IMR-90 (cell line): Measurements from ENCODE around the gene ESRP2. TPM values are rescaled to one million over a fixed set of nuclear protein-coding genes. Genes with fewer than 3 reads are reported as not detected.

Experiments
- ATAC-seq: fragments of 200-7000 bp; cut with Tn5 transposase; 2 replicates; pipeline ENCODE4 v1.9.1; 2020; ENCODE audit warnings: low read depth, mild to moderate bottlenecking, moderate library complexity
- BruUV-seq: library from RNA; stranded (reverse); fragments of 400-500 nt; replicated peaks from 2 replicates; lab custom pipeline; 2021; lab: Mats Ljungman, UMichigan
- CTCF ChIA-PET: fragments of 300-600 bp; formaldehyde crosslinking; extraction: SDS; loops from one replicate; lab custom pipeline; 2021; ENCODE audit warnings: antibody characterized with exemption; lab: Yijun Ruan, JAX
- POLR2A ChIA-PET: fragments of 300-600 bp; sonication (Branson Sonifier 250); formaldehyde crosslinking; loops from one replicate; lab custom pipeline; 2022; ENCODE audit warnings: antibody characterized with exemption; ENCODE audit not compliant: unreplicated experiment; lab: Charles Lee
- DNase-seq: peaks from one replicate; pipeline ENCODE4 v3.0.0; 2013
- H2AFZ ChIP-seq: replicated peaks from 2 replicates; pipeline ENCODE3; 2013; ENCODE audit warnings: low read length, mild to moderate bottlenecking; ENCODE audit not compliant: poor library complexity
- H2AK5ac ChIP-seq: 2 replicates; pipeline ENCODE4 v1.6.1; 2013; ENCODE audit warnings: low read depth, low read length, inconsistent platforms
- H2AK9ac ChIP-seq: replicated peaks from 2 replicates; pipeline ENCODE3; 2013; ENCODE audit warnings: mild to moderate bottlenecking, low read depth, low read length, moderate library complexity; ENCODE audit not compliant: poor library complexity
- H2BK120ac ChIP-seq: 2 replicates; pipeline ENCODE4 v1.6.1; 2013; ENCODE audit warnings: low read depth, low read length, inconsistent platforms
- H2BK15ac ChIP-seq: 3 replicates; pipeline ENCODE4 v1.6.1; 2013; ENCODE audit warnings: low read depth, low read length, inconsistent platforms
- H2BK20ac ChIP-seq: 2 replicates; pipeline ENCODE4 v1.6.1; 2013; ENCODE audit warnings: low read depth, mild to moderate bottlenecking, inconsistent platforms, low read length, moderate library complexity
- H2BK5ac ChIP-seq: 2 replicates; pipeline ENCODE4 v1.6.1; 2013; ENCODE audit warnings: mild to moderate bottlenecking, low read depth, low read length, inconsistent platforms; ENCODE audit not compliant: poor library complexity, severe bottlenecking
- H3K14ac ChIP-seq: replicated peaks from 2 replicates; pipeline ENCODE4 v1.6.1; 2013; ENCODE audit warnings: low read depth, low read length, inconsistent platforms
- H3K18ac ChIP-seq: 2 replicates; pipeline ENCODE4 v1.6.1; 2013; ENCODE audit warnings: low read depth, low read length, control low read depth
- H3K23ac ChIP-seq: 2 replicates; pipeline ENCODE4 v1.6.1; 2013; ENCODE audit warnings: low read depth, low read length, inconsistent platforms
- H3K27ac ChIP-seq: 2 replicates; pipeline ENCODE4 v1.5.1; 2013; ENCODE audit warnings: mild to moderate bottlenecking, control low read depth, low read length; ENCODE audit not compliant: insufficient read depth
- H3K27me3 ChIP-seq: 2 replicates; pipeline ENCODE4 v1.6.1; 2013; ENCODE audit warnings: low read length; ENCODE audit not compliant: control insufficient read depth, insufficient read depth
- H3K36me3 ChIP-seq: 2 replicates; pipeline ENCODE4 v1.6.1; 2013; ENCODE audit warnings: low read length, mixed read lengths; ENCODE audit not compliant: control insufficient read depth, insufficient read depth
- H3K4ac ChIP-seq: 2 replicates; pipeline ENCODE4 v1.6.1; 2013; ENCODE audit warnings: low read depth, low read length, inconsistent platforms
- H3K4me1 ChIP-seq: 2 replicates; pipeline ENCODE4 v1.6.1; 2013; ENCODE audit warnings: low read length, mixed read lengths; ENCODE audit not compliant: control insufficient read depth, insufficient read depth
- H3K4me2 ChIP-seq: 2 replicates; pipeline ENCODE4 v1.6.1; 2013; ENCODE audit warnings: low read depth, mild to moderate bottlenecking, control low read depth, low read length, moderate library complexity
- H3K4me3 ChIP-seq: 2 replicates; pipeline ENCODE4 v1.5.1; 2013; ENCODE audit warnings: low read depth, mild to moderate bottlenecking, control low read depth, low read length, moderate library complexity; ENCODE audit not compliant: insufficient read depth
- H3K56ac ChIP-seq: 2 replicates; pipeline ENCODE4 v1.6.1; 2013; ENCODE audit warnings: low read length, inconsistent platforms; ENCODE audit not compliant: insufficient read depth; ENCODE audit errors: extremely low read depth
- H3K79me1 ChIP-seq, 2 experiments: 2 replicates each; pipeline ENCODE4 v1.6.1; 2013; ENCODE audit warnings: low read length in 2 of 2, inconsistent platforms in 1 of 2, low read depth in 1 of 2
- H3K9ac ChIP-seq: 2 replicates; pipeline ENCODE4 v1.6.1; 2013; ENCODE audit warnings: low read depth, low read length, control low read depth
- H3K9me1 ChIP-seq: 2 replicates; pipeline ENCODE4 v1.6.1; 2013; ENCODE audit warnings: low read length, inconsistent platforms; ENCODE audit not compliant: insufficient read depth
- H3K9me3 ChIP-seq: 2 replicates; pipeline ENCODE4 v1.6.1; 2013; ENCODE audit warnings: low read length; ENCODE audit not compliant: control insufficient read depth, insufficient read depth
- H4K20me1 ChIP-seq: 2 replicates; pipeline ENCODE4 v1.6.1; 2013; ENCODE audit warnings: low read length, inconsistent platforms; ENCODE audit not compliant: insufficient read depth
- H4K5ac ChIP-seq: 2 replicates; pipeline ENCODE4 v1.6.1; 2013; ENCODE audit warnings: mild to moderate bottlenecking, low read depth, low read length, control low read depth
- H4K8ac ChIP-seq, 2 experiments: 2 replicates each; pipeline ENCODE4 v1.6.1; 2013; ENCODE audit warnings: low read depth in 2 of 2, low read length in 2 of 2, control low read depth in 1 of 2, inconsistent platforms in 1 of 2
- H4K91ac ChIP-seq: 2 replicates; pipeline ENCODE4 v1.6.1; 2013; ENCODE audit warnings: low read depth, low read length, inconsistent platforms; ENCODE audit not compliant: insufficient read depth
- CEBPB ChIP-seq: IDR thresholded peaks from 2 replicates; pipeline ENCODE4 v1.6.1; 2012; ENCODE audit warnings: low read depth, low read length, improper control_type of control experiment
- CHD1 ChIP-seq: IDR thresholded peaks from 2 replicates; pipeline ENCODE4 v1.6.1; 2012; ENCODE audit warnings: low read depth, low read length, improper control_type of control experiment
- CTCF ChIP-seq: conservative IDR thresholded peaks from 2 replicates; pipeline ENCODE4 v1.5.1; 2012; ENCODE audit warnings: mild to moderate bottlenecking, low read depth, low read length, improper control_type of control experiment
- NFE2L2 ChIP-seq: fragments of 150-350 bp; IDR thresholded peaks from 2 replicates; pipeline ENCODE4 v1.6.1; 2016; ENCODE audit warnings: low read depth, mild to moderate bottlenecking, low read length
- POLR2A ChIP-seq: IDR thresholded peaks from 2 replicates; pipeline ENCODE4 v1.6.1; 2012; ENCODE audit warnings: mild to moderate bottlenecking, low read depth, low read length
- RCOR1 ChIP-seq: IDR thresholded peaks from 2 replicates; pipeline ENCODE4 v1.6.1; 2012; ENCODE audit warnings: mild to moderate bottlenecking, low read length, improper control_type of control experiment; ENCODE audit not compliant: insufficient replicate concordance
- SMC3 ChIP-seq: fragments of 150-350 bp; IDR thresholded peaks from 2 replicates; pipeline ENCODE4 v1.6.1; 2016; ENCODE audit warnings: low read depth, mild to moderate bottlenecking, antibody characterized with exemption, low read length, moderate library complexity
- WGBS, 2 experiments: methylation state at CpG; one replicate each; pipeline versions ENCODE4 v1.1.5 to v1.1.7; 2013; ENCODE audit warnings: missing lambda C conversion rate in 2 of 2; ENCODE audit not compliant: insufficient read length in 1 of 2; ENCODE audit errors: extremely low coverage in 2 of 2; 5-methylcytosine and 5-hydroxymethylcytosine counted together
- dilution Hi-C: fragments of 300-500 bp; cut with HindIII; formaldehyde crosslinking; loops from one replicate; pipeline ENCODE4 v1.14.3; 2018; ENCODE audit warnings: low sequenced_read_pairs; ENCODE audit not compliant: unreplicated experiment
- in situ Hi-C: fragments of 300-500 bp; cut with MboI; formaldehyde crosslinking; loops from 3 replicates; pipeline ENCODE4 v1.14.3; 2019; ENCODE audit warnings: low sequenced_read_pairs, inconsistent platforms, mixed read lengths
- intact Hi-C: fragments of 100-400 bp; cut with micrococcal nuclease; formaldehyde crosslinking; loops from 2 replicates; pipeline ENCODE4 v1.10.0; 2022
- polyA plus RNA-seq, 3 experiments: library from polyadenylated mRNA; depleted of rRNA; stranded (reverse); fragments of >200 nt; gene quantifications; 2 replicates each; pipeline ENCODE4 v1.2.3, GENCODE V29; 2012; ENCODE audit warnings: low replicate concordance in 1 of 3
- total RNA-seq: library from RNA; depleted of rRNA; stranded (reverse); fragments of >200 nt; gene quantifications from 2 replicates; pipeline ENCODE4 v1.2.3, GENCODE V29; 2012

The ESRP2 gene
- total and polyA plus RNA-seq, 2 of the 4 experiments (the other 2 are of a cell fraction) = 0.07 TPM; not detected in 1

GRCh38 chr16:68247932-68248331 lies 12.0 kb upstream of the ESRP2 start:
- intact Hi-C loops = no loop called here
- no peak overlapping the region for H4K5ac ChIP-seq
- H2AK9ac ChIP-seq = no peak overlapping the region
- no peak overlapping the region for H2AFZ ChIP-seq
- H3K36me3 ChIP-seq = peaks cover 12% of the 10 kb centered on the region
- DNase-seq = no peak
- H4K8ac ChIP-seq = no peak overlapping the region
- no peak overlapping the region for H4K91ac ChIP-seq
- no peak overlapping the region for H3K18ac ChIP-seq
- POLR2A ChIA-PET = no interaction called here
- no peak for TF ChIP-seq RCOR1
- no peak for TF ChIP-seq SMC3
- no peak for TF ChIP-seq NFE2L2
- TF ChIP-seq CEBPB = no peak
- no peak for TF ChIP-seq POLR2A
- TF ChIP-seq CHD1 = no peak
- no peak for TF ChIP-seq CTCF
- in situ Hi-C loops = no loop called here
- H3K4me2 ChIP-seq = no peak overlapping the region
- no peak overlapping the region for H3K4ac ChIP-seq
- no peak overlapping the region for H3K14ac ChIP-seq
- H2BK15ac ChIP-seq = no peak overlapping the region
- no peak overlapping the region for H3K9ac ChIP-seq
- peak overlapping the region; percentile 33; the same call in 1 of the 2 replicates for H2AK5ac ChIP-seq
- H2BK5ac ChIP-seq = no peak overlapping the region
- ATAC-seq = no peak
- no peaks in the 10 kb centered on the region for H3K27me3 ChIP-seq
- peaks cover 30 to 51% of the 10 kb centered on the region in 2 experiments for H3K79me1 ChIP-seq
- peaks cover 27% of the 10 kb centered on the region for H3K9me1 ChIP-seq
- 100% methylated on average over 1 of the region's 4 CpGs; no CpG with 5 or more reads in 1 of the 2 experiments for WGBS, 2 experiments
- H3K9me3 ChIP-seq = no peaks in the 10 kb centered on the region
- H2BK120ac ChIP-seq = no peak overlapping the region
- H4K20me1 ChIP-seq = no peaks in the 10 kb centered on the region
- CTCF ChIA-PET = interaction anchor here (1.3 kb wide), 1 partner anchor 14 kb away, joined by 4 read pairs; no protein-coding TSS in a partner anchor
- H3K27ac ChIP-seq = no peak overlapping the region
- no TSS peak for BruUV-seq
- H3K56ac ChIP-seq = no peak overlapping the region
- H2BK20ac ChIP-seq = no peak overlapping the region
- dilution Hi-C loops = no loop called here
- no peak overlapping the region for H3K23ac ChIP-seq
- peaks cover 14% of the 10 kb centered on the region for H3K4me1 ChIP-seq
- H3K4me3 ChIP-seq = no peak overlapping the region
